HepG2 (cell line): Measurements from ENCODE around the gene GSAP. TPM values are rescaled to one million over a fixed set of nuclear protein-coding genes. Genes with fewer than 3 reads are reported as not detected.

Source experiments
- ATAC-seq: fragments of 200-7000 bp; cut with Tn5 transposase; 3 replicates; pipeline ENCODE4 v1.9.1; 2020; ENCODE audit warnings: mild to moderate bottlenecking, moderate library complexity
- BruUV-seq: library from RNA; stranded (reverse); fragments of 400-500 nt; replicated peaks from 2 replicates; lab custom pipeline; 2021; lab: Mats Ljungman, UMichigan
- CTCF ChIA-PET: fragments of 300-600 bp; formaldehyde crosslinking; extraction: SDS; loops from one replicate; lab custom pipeline; 2021; ENCODE audit warnings: low total read pairs, inconsistent platforms, low intra/inter-chr PET ratio; lab: Yijun Ruan, JAX
- POLR2A ChIA-PET: fragments of 350-600 bp; sonication (Branson Sonifier 250); formaldehyde crosslinking; loops from one replicate; lab custom pipeline; 2020; ENCODE audit warnings: antibody characterized with exemption, inconsistent platforms; lab: Yijun Ruan, JAX
- DNase-seq: peaks from one replicate; pipeline ENCODE4 v3.0.0-alpha.2; 2015; ENCODE audit warnings: low spot score
- FAIRE-seq: peaks from 3 replicates; lab custom pipeline; 2011; peaks lifted over from hg19 to GRCh38; lab: Jason Lieb, UNC
- H2AFZ ChIP-seq: one replicate; pipeline ENCODE4 v1.6.1; 2011; ENCODE audit warnings: low read length, inconsistent platforms
- H3K27ac ChIP-seq: fragments of 300-600 bp; 3 replicates; pipeline ENCODE4 v1.8.0; 2011; ENCODE audit warnings: mixed run types, mild to moderate bottlenecking, mixed read lengths, low read length, inconsistent platforms; ENCODE audit not compliant: insufficient read depth; ENCODE audit errors: extremely low read length
- H3K27me3 ChIP-seq, 2 experiments: fragments of 200-600 bp in 1 of 2; 2 replicates in 1 of 2; 3 replicates in 1 of 2; pipeline versions ENCODE4 v1.6.0 to v1.8.0; 2011; ENCODE audit warnings: low read length in 2 of 2, mild to moderate bottlenecking in 2 of 2, moderate library complexity in 2 of 2, inconsistent platforms in 1 of 2; ENCODE audit not compliant: insufficient read depth in 2 of 2, control insufficient read depth in 1 of 2
- H3K36me3 ChIP-seq, 2 experiments: fragments of 200-600 bp in 1 of 2; replicated peaks in 1 of 2; 2 replicates in 1 of 2; 3 replicates in 1 of 2; pipeline versions ENCODE4 v1.5.1 to v1.8.0; 2011; ENCODE audit warnings: low read length in 2 of 2, inconsistent platforms in 1 of 2; ENCODE audit not compliant: insufficient read depth in 2 of 2, control insufficient read depth in 1 of 2
- H3K4me1 ChIP-seq: 2 replicates; pipeline ENCODE4 v1.5.1; 2012; ENCODE audit warnings: low read length, inconsistent platforms; ENCODE audit not compliant: insufficient read depth
- H3K4me2 ChIP-seq: 2 replicates; pipeline ENCODE4 v1.6.0; 2011; ENCODE audit warnings: low read depth, low read length, inconsistent platforms
- H3K4me3 ChIP-seq, 3 experiments: fragments of 200-600 bp in 1 of 3; sonication (generic), shearing (Covaris generic) in 1 of 3; replicated peaks in 1 of 3; 2 replicates each; pipeline ENCODE4 v1.5.1; 2011 to 2016; ENCODE audit warnings: low read length in 3 of 3, inconsistent platforms in 2 of 3, low read depth in 2 of 3, mild to moderate bottlenecking in 2 of 3, control low read depth in 1 of 3, mixed read lengths in 1 of 3; ENCODE audit not compliant: insufficient read depth in 1 of 3
- H3K79me2 ChIP-seq: one replicate; pipeline ENCODE4 v1.6.1; 2011; ENCODE audit warnings: low read length, inconsistent platforms; ENCODE audit not compliant: insufficient read depth
- H3K9ac ChIP-seq: 2 replicates; pipeline ENCODE4 v1.6.0; 2011; ENCODE audit warnings: mild to moderate bottlenecking, low read depth, low read length, inconsistent platforms; ENCODE audit not compliant: insufficient read depth
- H3K9me3 ChIP-seq: 2 replicates; pipeline ENCODE4 v1.5.1; 2012; ENCODE audit warnings: mild to moderate bottlenecking, low read length
- H4K20me1 ChIP-seq: 2 replicates; pipeline ENCODE4 v1.6.0; 2011; ENCODE audit warnings: inconsistent platforms, mild to moderate bottlenecking, low read length, moderate library complexity; ENCODE audit not compliant: insufficient read depth
- ATF3 ChIP-seq: sonication (generic); formaldehyde crosslinking; IDR thresholded peaks from 2 replicates; pipeline ENCODE4 v1.4.0; 2020; ENCODE audit warnings: missing genetic modification reagents
- CEBPB ChIP-seq: IDR thresholded peaks from 2 replicates; pipeline ENCODE4 v1.6.1; 2011; ENCODE audit warnings: low read depth, low read length, improper control_type of control experiment, borderline replicate concordance
- CEBPG ChIP-seq: IDR thresholded peaks from 2 replicates; pipeline ENCODE4 v1.6.1; 2016
- EEA1 ChIP-seq: sonication (generic); formaldehyde crosslinking; IDR thresholded peaks from 2 replicates; pipeline ENCODE4 v1.5.1; 2020; ENCODE audit warnings: mild to moderate bottlenecking, missing genetic modification reagents, borderline replicate concordance
- HNRNPLL ChIP-seq: fragments of 200-400 bp; formaldehyde crosslinking; IDR thresholded peaks from 2 replicates; pipeline ENCODE4 v1.6.1; 2017; ENCODE audit warnings: mild to moderate bottlenecking, low read depth, low read length; ENCODE audit not compliant: poor library complexity, severe bottlenecking
- JUND ChIP-seq: sonication (generic); formaldehyde crosslinking; IDR thresholded peaks from 2 replicates; pipeline ENCODE4 v1.8.0; 2022; ENCODE audit warnings: mild to moderate bottlenecking, missing genetic modification reagents
- KLF11 ChIP-seq: IDR thresholded peaks from 2 replicates; pipeline ENCODE4 v1.6.1; 2016; ENCODE audit warnings: missing compliant biosample characterization
- NR1H2 ChIP-seq: sonication (generic); formaldehyde crosslinking; IDR thresholded peaks from 2 replicates; pipeline ENCODE4 v1.8.1; 2022; ENCODE audit warnings: low read depth, missing genetic modification reagents, borderline replicate concordance
- SKI ChIP-seq: fragments of 450-650 bp; IDR thresholded peaks from one replicate; pipeline ENCODE4 v1.6.1; 2018; ENCODE audit warnings: mild to moderate bottlenecking; ENCODE audit not compliant: partially characterized antibody
- SMARCE1 ChIP-seq: fragments of 450-650 bp; IDR thresholded peaks from 2 replicates; pipeline ENCODE4 v1.6.1; 2017; ENCODE audit warnings: borderline replicate concordance
- ZNF10 ChIP-seq: sonication (generic); formaldehyde crosslinking; IDR thresholded peaks from 2 replicates; pipeline ENCODE4 v1.4.0; 2020; ENCODE audit warnings: mild to moderate bottlenecking, low read depth, missing genetic modification reagents, borderline replicate concordance
- ZNF234 ChIP-seq: sonication (generic); formaldehyde crosslinking; conservative IDR thresholded peaks from 2 replicates; pipeline ENCODE4 v1.5.1; 2020; ENCODE audit warnings: mild to moderate bottlenecking, missing genetic modification reagents
- ZNF879 ChIP-seq: sonication (generic); formaldehyde crosslinking; IDR thresholded peaks from 2 replicates; pipeline ENCODE4 v1.8.1; 2023; ENCODE audit warnings: missing genetic modification reagents
- WGBS: methylation state at CpG from one replicate; pipeline ENCODE4 v1.1.6; 2017; ENCODE audit warnings: low lambda C conversion rate; 5-methylcytosine and 5-hydroxymethylcytosine counted together
- in situ Hi-C: cut with HindIII; loops from 2 replicates; pipeline ENCODE4 v1.10.0; 2017; ENCODE audit warnings: low pct_unique_long_range_greater_than_20kb; ENCODE audit not compliant: extremely low pct_ligation_motif_present
- intact Hi-C: fragments of 100-400 bp; cut with micrococcal nuclease; formaldehyde crosslinking; loops from one replicate; pipeline ENCODE4 v1.10.0; 2022; ENCODE audit not compliant: unreplicated experiment
- polyA plus RNA-seq, 8 experiments: library from polyadenylated mRNA; depleted of rRNA in 3 of 8; stranded (reverse) in 7 of 8; unstranded in 1 of 8; fragments of >200 nt; fragmentation: Illumina TruSeq in 4 of 8; extraction: Trizol in 4 of 8; gene quantifications; 2 replicates each; pipeline versions ENCODE4 v1.2.1 to v1.2.3, GENCODE V29; 2011 to 2016; ENCODE audit warnings: low read depth in 4 of 8, missing spikeins in 1 of 8, mixed read lengths in 1 of 8; ENCODE audit not compliant: insufficient read depth in 1 of 8
- total RNA-seq, 5 experiments: library from RNA; depleted of rRNA; stranded (reverse); fragments of >200 nt; fragmentation: Illumina TruSeq; extraction: Trizol; gene quantifications; 2 replicates each; pipeline ENCODE4 v1.2.3, GENCODE V29; 2016; ENCODE audit warnings: low read depth in 1 of 5
- TF ChIP-seq, protein P1 (sequence below): sonication (generic); formaldehyde crosslinking; IDR thresholded peaks from 2 replicates; pipeline ENCODE4 v1.4.0; 2020; ENCODE audit warnings: mild to moderate bottlenecking, missing genetic modification reagents

GSAP gene
- total and polyA plus RNA-seq, 2 of the 13 experiments (the other 11 are each of a cell fraction or from before 2014, with no cell fraction given): 34.6 to 40.6 TPM

DNA sequence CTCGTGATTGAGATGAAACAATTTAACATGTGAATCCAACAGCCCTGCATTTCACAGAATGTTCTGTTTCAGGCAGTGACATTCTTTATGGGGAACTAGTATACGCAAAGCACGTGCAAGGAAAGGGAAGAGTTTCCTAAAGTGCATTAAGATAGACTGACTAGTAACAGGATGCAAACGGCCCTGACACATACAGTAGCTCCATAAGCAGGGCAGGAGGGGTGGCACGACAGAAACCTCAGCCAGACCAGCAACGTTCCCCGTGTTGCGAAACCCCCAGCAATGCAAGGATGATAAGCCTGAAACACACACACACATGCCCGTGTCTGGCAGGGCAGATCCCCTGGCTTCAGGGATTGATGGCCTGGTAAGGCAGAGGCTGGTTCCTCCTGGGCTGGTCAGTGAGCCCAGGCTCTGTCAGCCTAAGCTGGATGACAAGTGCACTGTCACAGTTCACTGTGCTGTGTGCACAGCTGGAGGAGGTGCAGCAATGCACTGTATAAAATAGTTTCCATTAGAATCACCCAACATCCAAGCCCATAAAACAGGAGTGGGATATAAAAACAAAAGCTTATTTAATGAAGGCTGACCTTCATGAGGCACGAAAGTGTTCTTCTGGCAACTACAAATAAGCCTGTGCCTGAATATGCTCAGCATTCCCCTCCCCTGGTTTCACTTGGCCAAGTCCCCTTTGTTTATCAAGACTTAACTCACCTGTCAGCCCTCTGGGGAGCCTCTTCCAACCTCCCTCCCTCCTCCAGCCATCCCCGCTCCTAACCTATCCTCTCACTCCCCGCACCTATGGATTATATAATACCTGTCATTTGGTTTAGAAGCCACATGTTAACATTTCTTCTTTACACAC, 88.8 kb downstream of the GSAP start:
- no peak for FAIRE-seq
- POLR2A ChIA-PET: no interaction called here

More for the DNA sequence above, 88.8 kb downstream of the GSAP start:
- Histone ChIP-seq H3K79me2 (no peaks in the 10 kb centered on the region), H3K4me3 (no peak overlapping the region), H3K9ac (no peak overlapping the region), H3K4me1 (peaks cover 17% of the 10 kb centered on the region), H4K20me1 (no peaks in the 10 kb centered on the region), H3K27me3 (no peaks in the 10 kb centered on the region), H3K4me2 (no peak overlapping the region), H3K27ac (no peak overlapping the region), H3K9me3 (no peaks in the 10 kb centered on the region), H3K36me3 (peaks cover 6 to 21% of the 10 kb centered on the region in 2 experiments), H2AFZ (no peak overlapping the region)
- CTCF ChIA-PET: no interaction called here
- intact Hi-C loops: no loop called here
- no peak for TF ChIP-seq SKI
- TF ChIP-seq SMARCE1: no peak
- no peak for TF ChIP-seq ATF3 (CRISPR knock-in tag)
- TF ChIP-seq CEBPB: peak; percentile 93
- TF ChIP-seq EEA1 (CRISPR knock-in tag): no peak
- TF ChIP-seq, protein P1, sequence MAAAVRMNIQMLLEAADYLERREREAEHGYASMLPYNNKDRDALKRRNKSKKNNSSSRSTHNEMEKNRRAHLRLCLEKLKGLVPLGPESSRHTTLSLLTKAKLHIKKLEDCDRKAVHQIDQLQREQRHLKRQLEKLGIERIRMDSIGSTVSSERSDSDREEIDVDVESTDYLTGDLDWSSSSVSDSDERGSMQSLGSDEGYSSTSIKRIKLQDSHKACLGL (CRISPR knock-in tag): no peak
- TF ChIP-seq CEBPG (CRISPR knock-in tag): peak; percentile 85
- TF ChIP-seq ZNF879 (CRISPR knock-in tag): no peak
- no peak for TF ChIP-seq KLF11 (CRISPR knock-in tag)
- TF ChIP-seq NR1H2: no peak
- no peak for TF ChIP-seq JUND (CRISPR knock-in tag)
- no peak for TF ChIP-seq ZNF234 (CRISPR knock-in tag)
- no peak for TF ChIP-seq ZNF10 (CRISPR knock-in tag)
- no peak for TF ChIP-seq HNRNPLL
- BruUV-seq: no TSS peak
- DNase-seq (peak; percentile 25), ATAC-seq (peak; percentile 52)
- in situ Hi-C loops: no loop called here
- WGBS: 85% methylated on average over 7 of the region's 12 CpGs
